Measurements from ENCODE around the gene SLC16A6.

DNA sequence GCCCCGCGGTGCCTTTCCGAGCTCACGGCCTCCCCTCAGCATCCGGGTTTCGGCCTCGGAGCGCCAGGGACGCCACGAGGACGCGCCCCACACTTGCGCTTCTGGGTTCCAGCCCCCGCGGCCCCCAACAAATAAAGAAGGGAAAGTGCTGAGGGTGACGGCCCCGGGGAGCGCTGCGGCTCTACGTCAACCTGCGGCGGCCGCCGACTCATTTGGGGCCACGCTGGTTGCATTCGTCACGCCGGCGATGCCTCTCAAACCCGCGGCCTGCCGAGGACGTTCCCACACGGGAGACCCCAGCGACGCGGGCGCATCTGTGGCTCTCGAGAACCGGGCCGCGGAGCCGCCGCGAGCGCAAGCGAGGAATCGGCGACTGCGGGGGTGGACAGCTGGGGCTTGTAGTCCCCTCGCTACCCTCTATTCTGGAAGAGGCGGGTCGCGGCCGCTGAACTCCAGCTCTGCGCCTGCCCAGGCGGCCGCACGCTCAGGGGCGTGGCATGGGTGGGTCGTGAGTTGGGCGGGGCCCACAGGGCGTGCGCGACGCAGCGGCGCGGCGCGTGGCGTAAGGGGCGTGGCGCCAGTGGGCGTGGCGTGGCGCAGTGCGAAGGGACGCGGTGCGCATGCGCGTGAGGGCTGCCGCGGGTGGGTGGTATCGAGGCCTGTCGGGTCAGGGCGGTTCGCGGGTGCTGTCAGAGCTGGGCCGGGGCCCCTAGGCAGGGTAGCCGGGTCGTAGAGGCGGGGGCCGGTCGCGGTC, 43.3 kb downstream of the SLC16A6 start, which contains the start of gene AMZ2:
- TF ChIP-seq POLR2AphosphoS5 (IDR thresholded peaks at IDR 0.05; ENCODE audit: low read depth, low read length) (peak; percentile 86), POLR2A (IDR thresholded peaks at IDR 0.05; ENCODE audit: low read depth, low read length) (peak; percentile 87), TAF1 (IDR thresholded peaks at IDR 0.05; ENCODE audit: borderline replicate concordance, low read depth, low read length) (peak; percentile 60; the same call in 1 of the 2 replicates)

Data from GM12892 (cell line).